ENCODE data around the gene APOO. TPM values are rescaled to one million over a fixed set of nuclear protein-coding genes. Genes with fewer than 3 reads are reported as not detected.

The APOO gene
- total and polyA plus RNA-seq, 2 of the 13 experiments (the other 11 are each of a cell fraction or from before 2014, with no cell fraction given): 9.7 to 22.1 TPM

GRCh38 chrX:23841847-23842522 is 65.8 kb downstream of the APOO start (continued):
- TF ChIP-seq KMT2B (CRISPR knock-in tag; IDR thresholded peaks at IDR 0.05) (no peak), NR3C1 (CRISPR knock-in tag; IDR thresholded peaks at IDR 0.05) (no peak), ZNF549 (CRISPR knock-in tag; IDR thresholded peaks at IDR 0.05) (no peak), ZBTB25 (CRISPR knock-in tag; IDR thresholded peaks at IDR 0.05) (no peak), HMG20B (CRISPR knock-in tag; conservative IDR thresholded peaks at IDR 0.05) (no peak), ZBTB3 (CRISPR knock-in tag; IDR thresholded peaks at IDR 0.05; ENCODE audit: borderline replicate concordance, low read depth) (no peak), ETV5 (CRISPR knock-in tag; IDR thresholded peaks at IDR 0.05; ENCODE audit: borderline replicate concordance) (peak; percentile 82), ZNF850 (CRISPR knock-in tag; conservative IDR thresholded peaks at IDR 0.05) (no peak), KAT8 (CRISPR knock-in tag; IDR thresholded peaks at IDR 0.05) (0 out of 2 replicates have a peak, but pooled peaks have one; percentile 24), DNMT1 (CRISPR knock-in tag; IDR thresholded peaks at IDR 0.05) (no peak), ARID4A (CRISPR knock-in tag; IDR thresholded peaks at IDR 0.05; ENCODE audit: borderline replicate concordance) (no peak), ZNF891 (CRISPR knock-in tag; IDR thresholded peaks at IDR 0.05) (no peak), YY1 (IDR thresholded peaks at IDR 0.05; ENCODE audit: insufficient read depth, insufficient replicate concordance, low read depth, low read length) (no peak), RXRA (CRISPR knock-in tag; IDR thresholded peaks at IDR 0.05) (peak; percentile 47; the same call in 1 of the 2 replicates), ELK4 (CRISPR knock-in tag; IDR thresholded peaks at IDR 0.05; ENCODE audit: borderline replicate concordance) (no peak)
- TF ChIP-seq, protein P1, sequence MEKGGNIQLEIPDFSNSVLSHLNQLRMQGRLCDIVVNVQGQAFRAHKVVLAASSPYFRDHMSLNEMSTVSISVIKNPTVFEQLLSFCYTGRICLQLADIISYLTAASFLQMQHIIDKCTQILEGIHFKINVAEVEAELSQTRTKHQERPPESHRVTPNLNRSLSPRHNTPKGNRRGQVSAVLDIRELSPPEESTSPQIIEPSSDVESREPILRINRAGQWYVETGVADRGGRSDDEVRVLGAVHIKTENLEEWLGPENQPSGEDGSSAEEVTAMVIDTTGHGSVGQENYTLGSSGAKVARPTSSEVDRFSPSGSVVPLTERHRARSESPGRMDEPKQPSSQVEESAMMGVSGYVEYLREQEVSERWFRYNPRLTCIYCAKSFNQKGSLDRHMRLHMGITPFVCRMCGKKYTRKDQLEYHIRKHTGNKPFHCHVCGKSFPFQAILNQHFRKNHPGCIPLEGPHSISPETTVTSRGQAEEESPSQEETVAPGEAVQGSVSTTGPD (CRISPR knock-in tag; IDR thresholded peaks at IDR 0.05): no peak
- TF ChIP-seq, protein P2, sequence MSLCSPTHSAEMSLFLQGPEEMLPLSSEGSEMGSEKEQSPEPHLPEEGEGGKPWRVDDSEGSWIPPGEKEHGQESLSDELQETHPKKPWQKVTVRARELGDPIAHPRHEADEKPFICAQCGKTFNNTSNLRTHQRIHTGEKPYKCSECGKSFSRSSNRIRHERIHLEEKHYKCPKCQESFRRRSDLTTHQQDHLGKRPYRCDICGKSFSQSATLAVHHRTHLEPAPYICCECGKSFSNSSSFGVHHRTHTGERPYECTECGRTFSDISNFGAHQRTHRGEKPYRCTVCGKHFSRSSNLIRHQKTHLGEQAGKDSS (CRISPR knock-in tag; IDR thresholded peaks at IDR 0.05; ENCODE audit: borderline replicate concordance, low read depth): no peak
- TF ChIP-seq, protein P3, sequence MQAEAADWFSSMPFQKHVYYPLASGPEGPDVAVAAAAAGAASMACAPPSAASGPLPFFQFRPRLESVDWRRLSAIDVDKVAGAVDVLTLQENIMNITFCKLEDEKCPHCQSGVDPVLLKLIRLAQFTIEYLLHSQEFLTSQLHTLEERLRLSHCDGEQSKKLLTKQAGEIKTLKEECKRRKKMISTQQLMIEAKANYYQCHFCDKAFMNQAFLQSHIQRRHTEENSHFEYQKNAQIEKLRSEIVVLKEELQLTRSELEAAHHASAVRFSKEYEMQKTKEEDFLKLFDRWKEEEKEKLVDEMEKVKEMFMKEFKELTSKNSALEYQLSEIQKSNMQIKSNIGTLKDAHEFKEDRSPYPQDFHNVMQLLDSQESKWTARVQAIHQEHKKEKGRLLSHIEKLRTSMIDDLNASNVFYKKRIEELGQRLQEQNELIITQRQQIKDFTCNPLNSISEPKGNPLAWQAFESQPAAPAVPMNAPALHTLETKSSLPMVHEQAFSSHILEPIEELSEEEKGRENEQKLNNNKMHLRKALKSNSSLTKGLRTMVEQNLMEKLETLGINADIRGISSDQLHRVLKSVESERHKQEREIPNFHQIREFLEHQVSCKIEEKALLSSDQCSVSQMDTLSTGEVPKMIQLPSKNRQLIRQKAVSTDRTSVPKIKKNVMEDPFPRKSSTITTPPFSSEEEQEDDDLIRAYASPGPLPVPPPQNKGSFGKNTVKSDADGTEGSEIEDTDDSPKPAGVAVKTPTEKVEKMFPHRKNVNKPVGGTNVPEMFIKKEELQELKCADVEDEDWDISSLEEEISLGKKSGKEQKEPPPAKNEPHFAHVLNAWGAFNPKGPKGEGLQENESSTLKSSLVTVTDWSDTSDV (CRISPR knock-in tag; IDR thresholded peaks at IDR 0.05): no peak
